ENCODE measurements around the gene CLRN3. TPM values are rescaled to one million over a fixed set of nuclear protein-coding genes. Genes with fewer than 3 reads are reported as not detected.

Gene CLRN3
- polyA plus RNA-seq, 2 of the 4 experiments (the other 2 are of a cell fraction) = 0.08 TPM; not detected in 1

GRCh38 chr10:127932521-127933270 lies 40.0 kb upstream of the CLRN3 start:
- CTCF ChIA-PET = interaction anchor here (1.0 kb wide), 1 partner anchor 60 kb away, joined by 3 read pairs; no protein-coding TSS in a partner anchor
- no peak for ATAC-seq
- no peak for FAIRE-seq
- H3K4me2 ChIP-seq = no peak overlapping the region
- H3K9me3 ChIP-seq = no peaks in the 10 kb centered on the region
- no peak for DNase-seq (ENCODE audit: low read depth in 1 of 2, low spot score in 1 of 2)
- WGBS (ENCODE audit: missing lambda C conversion rate) = 77% methylated on average over 15 of the region's 15 CpGs
- TF ChIP-seq MAX (IDR thresholded peaks at IDR 0.05) = no peak
- TF ChIP-seq ZNF302 (CRISPR knock-in tag; IDR thresholded peaks at IDR 0.05) = no peak
- no peak for TF ChIP-seq FOXS1 (CRISPR knock-in tag; IDR thresholded peaks at IDR 0.05)
- no peak for TF ChIP-seq CBX2 (IDR thresholded peaks at IDR 0.05; ENCODE audit: borderline replicate concordance, low read depth)
- no peak for TF ChIP-seq POLR2A (IDR thresholded peaks at IDR 0.05; ENCODE audit: low read length)
- no peak for TF ChIP-seq CTCF (IDR thresholded peaks at IDR 0.05)
- TF ChIP-seq HMGXB4 (CRISPR knock-in tag; IDR thresholded peaks at IDR 0.05; ENCODE audit: borderline replicate concordance) = no peak
- TF ChIP-seq CBX8 (IDR thresholded peaks at IDR 0.05) = no peak
- no peak for TF ChIP-seq RCOR1 (IDR thresholded peaks at IDR 0.05; ENCODE audit: low read depth, low read length)
- no peak for TF ChIP-seq PHF8 (IDR thresholded peaks at IDR 0.05; ENCODE audit: borderline replicate concordance, low read depth)
- no peak overlapping the region for H3K27ac ChIP-seq
- POLR2A ChIA-PET = no interaction called here
- no peak overlapping the region for H3K4me3 ChIP-seq
- H3K4me1 ChIP-seq = peaks cover 4% of the 10 kb centered on the region; the same call in 1 of the 3 replicates

- no peak for DNase-seq (ENCODE audit: low read depth in 1 of 2, low spot score in 1 of 2)
- Histone ChIP-seq H3K4me3 (no peak overlapping the region), H3K9me3 (no peaks in the 10 kb centered on the region), H3K4me2 (peak overlapping the region; percentile 41), H3K27ac (peak overlapping the region in 1 of 2 experiments; percentile 33; a peak in 2 of 6 replicates), H3K4me1 (peaks cover 14% of the 10 kb centered on the region; the same call in 1 of the 3 replicates)
- TF ChIP-seq FOSL2 (IDR thresholded peaks at IDR 0.05) (0 out of 2 replicates have a peak, but pooled peaks have one; percentile 2), FOSL2 (CRISPR knock-in tag; IDR thresholded peaks at IDR 0.05) (peak; percentile 27; the same call in 1 of the 2 replicates), SMC3 (IDR thresholded peaks at IDR 0.05) (no peak)
- no peak for FAIRE-seq
- CTCF ChIA-PET = interaction anchor here (0.6 to 2.6 kb wide), 3 partner anchors 9 to 105 kb away, joined by 3 to 13 read pairs (median 3); no protein-coding TSS in a partner anchor
- peak; percentile 70 to 71; a peak in 4 of 6 replicates for ATAC-seq
- POLR2A ChIA-PET = no interaction called here
- WGBS (ENCODE audit: missing lambda C conversion rate) = 26% methylated on average over 10 of the region's 10 CpGs
These were observed 35.5 kb upstream of the CLRN3 start for GRCh38 chr10:127928021-127928806.

GRCh38 chr10:127926455-127926854 lies 33.7 kb upstream of the CLRN3 start:
- 70% methylated on average over 8 of the region's 8 CpGs for WGBS (ENCODE audit: missing lambda C conversion rate)
- Histone ChIP-seq H3K4me2 (no peak overlapping the region), H3K27ac (no peak overlapping the region; a peak in 1 of 6 replicates), H3K9me3 (no peaks in the 10 kb centered on the region), H3K4me1 (peaks cover 25% of the 10 kb centered on the region), H3K4me3 (no peak overlapping the region)
- DNase-seq (ENCODE audit: low read depth in 1 of 2, low spot score in 1 of 2) (no peak), FAIRE-seq (no peak), ATAC-seq (no peak)
- TF ChIP-seq FOXS1 (CRISPR knock-in tag; IDR thresholded peaks at IDR 0.05) (no peak), BHLHE40 (IDR thresholded peaks at IDR 0.05; ENCODE audit: low read depth, low read length) (no peak), RCOR1 (IDR thresholded peaks at IDR 0.05; ENCODE audit: low read depth, low read length) (no peak), GATA3 (IDR thresholded peaks at IDR 0.05; ENCODE audit: borderline replicate concordance) (no peak), ZFP36 (IDR thresholded peaks at IDR 0.05; ENCODE audit: borderline replicate concordance, partially characterized antibody) (no peak), HOXB5 (CRISPR knock-in tag; IDR thresholded peaks at IDR 0.05) (no peak), RAD21 (conservative IDR thresholded peaks at IDR 0.05 in 1 of 2, IDR thresholded peaks at IDR 0.05 in 1 of 2) (no peak), EHMT2 (IDR thresholded peaks at IDR 0.05; ENCODE audit: low read depth) (no peak), FOSB (CRISPR knock-in tag; IDR thresholded peaks at IDR 0.05) (no peak), EP300 (IDR thresholded peaks at IDR 0.05) (no peak), CBX2 (IDR thresholded peaks at IDR 0.05; ENCODE audit: borderline replicate concordance, low read depth) (no peak), PHF8 (IDR thresholded peaks at IDR 0.05; ENCODE audit: borderline replicate concordance, low read depth) (no peak), RARB (CRISPR knock-in tag; IDR thresholded peaks at IDR 0.05) (no peak), RFX5 (IDR thresholded peaks at IDR 0.05) (no peak), NR3C1 (IDR thresholded peaks at IDR 0.05) (no peak), MAFK (IDR thresholded peaks at IDR 0.05; ENCODE audit: partially characterized antibody) (no peak), HES2 (IDR thresholded peaks at IDR 0.05) (no peak), MAX (IDR thresholded peaks at IDR 0.05) (no peak), ZNF302 (CRISPR knock-in tag; IDR thresholded peaks at IDR 0.05) (no peak)
- CTCF ChIA-PET = interaction anchor here (0.7 to 3.2 kb wide), 3 partner anchors 67 to 143 kb away, joined by 3 to 12 read pairs (median 3); no protein-coding TSS in a partner anchor
- POLR2A ChIA-PET = no interaction called here

Measured in A549 (cell line).